GM12872 (cell line): Measurements from ENCODE around the gene CHRNB2.

Experiments
- TF ChIP-seq, protein P1 (sequence below): IDR thresholded peaks from 3 replicates; pipeline ENCODE4 v1.5.1; 2011; ENCODE audit warnings: low read depth, mild to moderate bottlenecking, low read length, moderate library complexity; ENCODE audit not compliant: insufficient read depth

The CHRNB2 gene

DNA sequence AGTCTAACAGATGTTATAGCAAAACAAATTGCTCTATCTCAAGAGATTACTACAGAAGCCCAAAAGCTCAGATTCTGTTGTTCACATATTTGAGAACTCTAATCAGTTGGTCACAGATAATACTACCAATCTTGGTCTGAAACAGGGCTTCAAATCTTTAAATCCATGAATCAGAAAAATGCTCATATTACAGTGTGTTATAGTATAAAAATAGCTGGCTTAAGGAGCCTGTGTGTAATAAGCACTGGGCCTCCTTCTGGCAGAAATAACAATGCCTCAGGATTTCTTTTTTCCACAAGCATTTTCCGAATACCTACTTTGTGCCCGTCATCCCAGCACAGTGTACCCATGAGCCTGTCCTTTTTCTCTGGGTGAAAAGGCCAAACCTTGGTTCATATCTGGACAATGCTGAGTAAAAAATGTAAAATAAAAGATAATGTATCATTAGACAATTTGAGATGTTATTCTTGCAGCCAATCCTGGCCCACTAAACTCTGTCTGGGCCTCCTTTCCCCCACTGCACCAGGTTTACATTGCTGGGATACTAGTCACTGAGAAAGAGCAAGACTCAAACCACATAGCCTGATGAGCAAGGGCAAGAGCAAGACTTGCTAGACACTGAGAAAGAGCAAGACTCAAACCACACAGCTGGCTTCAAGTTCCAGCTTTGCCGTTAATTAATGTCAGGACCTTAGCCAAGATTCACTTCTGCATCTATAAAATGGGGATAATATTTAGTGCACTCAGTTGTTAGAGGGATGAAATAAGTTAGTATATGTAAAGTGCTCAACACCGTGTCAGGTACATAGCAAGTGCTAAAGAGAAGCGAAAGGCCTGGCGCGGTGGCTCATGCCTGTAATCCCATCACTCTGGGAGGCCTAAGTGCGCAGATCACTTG lies 57.4 kb downstream of the CHRNB2 start:
- TF ChIP-seq, protein P1, sequence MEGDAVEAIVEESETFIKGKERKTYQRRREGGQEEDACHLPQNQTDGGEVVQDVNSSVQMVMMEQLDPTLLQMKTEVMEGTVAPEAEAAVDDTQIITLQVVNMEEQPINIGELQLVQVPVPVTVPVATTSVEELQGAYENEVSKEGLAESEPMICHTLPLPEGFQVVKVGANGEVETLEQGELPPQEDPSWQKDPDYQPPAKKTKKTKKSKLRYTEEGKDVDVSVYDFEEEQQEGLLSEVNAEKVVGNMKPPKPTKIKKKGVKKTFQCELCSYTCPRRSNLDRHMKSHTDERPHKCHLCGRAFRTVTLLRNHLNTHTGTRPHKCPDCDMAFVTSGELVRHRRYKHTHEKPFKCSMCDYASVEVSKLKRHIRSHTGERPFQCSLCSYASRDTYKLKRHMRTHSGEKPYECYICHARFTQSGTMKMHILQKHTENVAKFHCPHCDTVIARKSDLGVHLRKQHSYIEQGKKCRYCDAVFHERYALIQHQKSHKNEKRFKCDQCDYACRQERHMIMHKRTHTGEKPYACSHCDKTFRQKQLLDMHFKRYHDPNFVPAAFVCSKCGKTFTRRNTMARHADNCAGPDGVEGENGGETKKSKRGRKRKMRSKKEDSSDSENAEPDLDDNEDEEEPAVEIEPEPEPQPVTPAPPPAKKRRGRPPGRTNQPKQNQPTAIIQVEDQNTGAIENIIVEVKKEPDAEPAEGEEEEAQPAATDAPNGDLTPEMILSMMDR = no peak

DNA sequence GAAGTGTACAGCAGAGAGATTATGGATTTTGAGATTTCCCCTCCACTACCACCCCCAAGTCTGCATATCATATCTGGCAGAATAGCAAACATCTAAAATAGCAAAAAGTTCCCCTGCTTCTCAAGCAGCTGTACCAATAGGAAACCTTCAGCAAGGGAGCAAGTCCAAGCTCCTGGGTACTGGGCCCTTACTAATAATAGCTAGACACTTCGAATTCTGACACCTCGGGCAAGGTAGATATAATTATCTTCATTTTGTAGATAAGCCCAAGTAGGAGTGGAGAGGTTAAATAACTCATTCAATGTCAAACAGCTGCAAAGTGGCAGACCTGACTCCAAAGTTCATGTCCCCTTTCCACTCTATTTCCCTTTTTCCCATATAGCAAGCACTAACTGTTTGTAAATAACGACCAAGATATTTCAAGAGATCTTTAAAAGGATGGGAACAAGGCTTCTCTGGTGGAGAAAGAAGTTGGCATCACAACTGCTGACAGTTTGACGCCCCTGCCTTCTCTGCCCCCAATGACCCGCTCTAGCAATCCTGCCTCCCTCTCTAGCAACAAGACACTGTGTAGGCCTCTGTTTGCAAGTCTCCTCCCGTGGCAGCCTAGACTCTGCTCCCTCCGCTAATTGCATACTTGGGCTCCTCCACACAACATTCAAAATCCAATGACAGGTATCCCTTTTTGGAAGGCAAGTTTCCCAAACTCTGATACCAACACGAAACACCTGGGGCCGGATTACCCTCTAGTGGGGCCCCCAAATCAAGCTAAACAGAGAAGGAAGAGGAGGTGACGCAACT lies 59.1 kb downstream of the CHRNB2 start:
- TF ChIP-seq, protein P1 = no peak

DNA sequence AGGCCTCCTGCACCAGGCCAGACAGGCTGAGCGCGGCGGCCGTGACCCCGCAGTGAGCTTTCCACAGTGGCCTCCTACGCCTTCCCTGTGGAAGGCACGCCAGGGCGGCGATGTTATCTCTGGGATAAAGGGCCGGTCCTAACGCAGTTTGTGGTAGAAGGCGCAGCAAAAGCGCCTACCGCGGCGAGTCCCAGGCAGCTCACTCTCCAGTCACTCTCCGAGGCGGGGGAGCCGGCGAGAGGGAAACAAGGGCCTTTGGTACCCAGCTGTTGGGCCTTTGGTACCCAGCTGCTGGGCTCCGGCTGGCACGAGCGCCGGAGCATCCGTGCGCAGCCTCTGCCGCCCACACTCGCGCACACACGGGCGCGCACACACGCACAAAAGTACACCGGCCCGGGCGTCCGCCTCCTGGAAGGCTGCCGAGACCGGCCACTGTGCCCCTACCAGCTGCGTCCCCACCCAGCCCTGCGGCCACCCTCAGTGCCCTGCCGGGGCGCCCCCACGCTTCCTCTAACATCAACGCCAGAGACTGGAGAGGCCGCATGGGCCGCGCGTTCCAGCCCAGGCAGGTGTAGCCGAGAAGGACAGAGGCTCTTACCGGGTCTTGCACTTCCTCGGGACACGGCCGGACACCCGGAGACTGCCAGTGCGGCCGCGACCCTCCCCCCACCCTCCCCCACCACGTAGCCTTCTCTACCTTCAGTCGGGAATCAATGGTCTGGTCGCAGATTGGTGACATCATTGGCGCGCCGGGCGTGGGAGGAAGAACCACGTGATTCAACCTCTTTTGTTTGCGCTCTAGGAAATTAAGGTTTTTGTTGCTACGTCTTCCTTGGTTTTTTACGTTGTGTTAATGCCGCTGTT lies 59.9 kb downstream of the CHRNB2 start:
- TF ChIP-seq, protein P1 = no peak

DNA sequence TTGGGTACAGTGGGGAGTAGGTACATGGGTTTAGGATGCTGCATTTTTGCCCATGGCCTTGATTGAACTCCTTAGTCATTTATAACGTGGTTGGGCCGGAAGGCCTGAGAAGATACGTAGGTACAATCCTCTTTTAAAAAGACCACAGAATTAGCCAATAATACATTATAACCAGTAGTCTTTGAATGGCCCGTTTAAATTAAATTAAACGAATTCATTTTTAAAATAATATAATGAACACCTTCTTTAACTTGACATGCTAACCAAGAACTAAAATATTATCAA lies 60.5 kb downstream of the CHRNB2 start:
- TF ChIP-seq, protein P1 = no peak

DNA sequence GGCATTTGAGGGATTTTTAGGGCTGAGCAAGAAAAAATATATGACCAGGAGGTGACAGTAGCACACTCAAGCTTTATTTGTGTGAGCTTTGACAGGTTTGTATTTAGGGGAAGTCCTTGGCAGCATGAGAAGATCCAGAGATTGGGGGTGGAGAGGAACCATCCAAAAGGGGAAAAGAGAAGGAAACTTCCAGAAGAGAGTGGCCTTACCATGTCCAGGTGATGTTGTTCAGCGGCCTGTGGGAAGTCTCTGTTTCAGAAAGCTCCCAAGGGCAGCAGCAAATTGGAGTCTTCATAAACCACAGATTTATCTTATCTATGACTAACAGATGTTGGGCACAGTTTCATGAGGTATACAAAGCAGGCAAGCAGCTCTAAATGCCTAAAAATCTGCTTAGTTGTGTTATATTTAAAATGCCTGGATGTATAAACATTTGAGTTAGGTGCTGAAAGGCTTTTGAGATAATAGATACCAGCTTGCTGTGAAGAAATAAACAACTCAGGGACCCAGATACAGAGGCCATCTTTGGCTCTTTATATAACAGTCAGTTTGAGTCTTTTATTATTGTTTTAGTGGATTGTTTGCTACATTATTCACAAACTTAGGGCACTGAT lies 61.6 kb downstream of the CHRNB2 start:
- TF ChIP-seq, protein P1 = no peak
